H1 (cell line): ENCODE measurements around the gene SLC22A3. TPM values are rescaled to one million over a fixed set of nuclear protein-coding genes. Genes with fewer than 3 reads are reported as not detected.

Experiments
- CTCF ChIA-PET: fragments of 300-600 bp; sonication (Branson Sonifier 250); formaldehyde crosslinking; loops from one replicate; lab custom pipeline; 2021; ENCODE audit not compliant: partially characterized antibody; lab: Charles Lee
- POLR2A ChIA-PET: fragments of 300-600 bp; sonication (Branson Sonifier 250); formaldehyde crosslinking; loops from one replicate; lab custom pipeline; 2021; ENCODE audit warnings: inconsistent platforms; ENCODE audit not compliant: partially characterized antibody; lab: Charles Lee
- DNase-seq, 2 experiments: peaks; one replicate each; pipeline versions ENCODE4 v3.0.0 to v3.0.0-alpha.2; 2010 to 2022; ENCODE audit warnings: low spot score in 2 of 2, low read depth in 1 of 2, mixed read lengths in 1 of 2
- FAIRE-seq: peaks from 2 replicates; lab custom pipeline; 2011; peaks lifted over from hg19 to GRCh38; lab: Jason Lieb, UNC
- H2AFZ ChIP-seq: 2 replicates; pipeline ENCODE4 v1.8.1; 2012; ENCODE audit warnings: low read length, inconsistent platforms
- H2AK5ac ChIP-seq: 2 replicates; pipeline ENCODE4 v1.6.1; 2013; ENCODE audit warnings: low read depth, low read length
- H2BK120ac ChIP-seq: replicated peaks from 2 replicates; pipeline ENCODE3; 2013; ENCODE audit warnings: low read depth, low read length, inconsistent platforms
- H2BK12ac ChIP-seq: 2 replicates; pipeline ENCODE4 v1.6.1; 2013; ENCODE audit warnings: low read depth, low read length
- H2BK15ac ChIP-seq: 2 replicates; pipeline ENCODE4 v1.6.1; 2013; ENCODE audit warnings: low read length
- H2BK20ac ChIP-seq: 2 replicates; pipeline ENCODE4 v1.6.1; 2013; ENCODE audit warnings: low read length
- H2BK5ac ChIP-seq: 2 replicates; pipeline ENCODE4 v1.6.1; 2013; ENCODE audit warnings: low read depth, low read length
- H3K14ac ChIP-seq: 2 replicates; pipeline ENCODE4 v1.6.1; 2013; ENCODE audit warnings: inconsistent platforms; ENCODE audit not compliant: insufficient read length
- H3K18ac ChIP-seq: 2 replicates; pipeline ENCODE4 v1.6.1; 2013; ENCODE audit warnings: low read length; ENCODE audit errors: extremely low read depth
- H3K23ac ChIP-seq: 2 replicates; pipeline ENCODE4 v1.6.1; 2013; ENCODE audit warnings: inconsistent platforms; ENCODE audit not compliant: insufficient read length
- H3K23me2 ChIP-seq: 2 replicates; pipeline ENCODE4 v1.6.1; 2013; ENCODE audit warnings: low read depth, low read length
- H3K27ac ChIP-seq: 2 replicates; pipeline ENCODE4 v1.6.1; 2011; ENCODE audit warnings: low read depth, low read length, inconsistent platforms
- H3K27me3 ChIP-seq, 4 experiments: replicated peaks in 1 of 4; 1 replicate in 1 of 4; 2 replicates in 3 of 4; pipeline versions ENCODE4 v1.6.1 to v1.8.1; 2011 to 2013; ENCODE audit warnings: low read length in 3 of 4, mild to moderate bottlenecking in 3 of 4, inconsistent platforms in 2 of 4, mixed read lengths in 2 of 4, moderate library complexity in 1 of 4; ENCODE audit not compliant: control insufficient read depth in 3 of 4, insufficient read depth in 3 of 4; ENCODE audit errors: extremely low read depth in 1 of 4
- H3K36me3 ChIP-seq, 4 experiments: 2 replicates each; pipeline versions ENCODE4 v1.6.1 to v1.8.1; 2011 to 2013; ENCODE audit warnings: mild to moderate bottlenecking in 4 of 4, low read length in 3 of 4, moderate library complexity in 2 of 4, control low read depth in 1 of 4, inconsistent platforms in 1 of 4; ENCODE audit not compliant: insufficient read depth in 4 of 4, control insufficient read depth in 2 of 4
- H3K4ac ChIP-seq: replicated peaks from 2 replicates; pipeline ENCODE3; 2013; ENCODE audit warnings: low read length, low read depth, mixed read lengths, inconsistent platforms; ENCODE audit not compliant: insufficient read length
- H3K4me1 ChIP-seq, 4 experiments: replicated peaks in 1 of 4; 1 replicate in 1 of 4; 2 replicates in 3 of 4; pipeline versions ENCODE4 v1.6.1 to v1.8.1; 2011 to 2013; ENCODE audit warnings: low read length in 3 of 4, inconsistent platforms in 2 of 4, mixed read lengths in 1 of 4; ENCODE audit not compliant: insufficient read depth in 4 of 4, control insufficient read depth in 3 of 4
- H3K4me2 ChIP-seq, 2 experiments: 2 replicates each; pipeline versions ENCODE4 v1.6.1 to v1.8.1; 2011 to 2013; ENCODE audit warnings: low read depth in 2 of 2, low read length in 2 of 2, control low read depth in 1 of 2, inconsistent platforms in 1 of 2, mild to moderate bottlenecking in 1 of 2; ENCODE audit not compliant: insufficient read depth in 1 of 2
- H3K4me3 ChIP-seq, 4 experiments: fragments of 200-600, 300-600 bp in 1 of 4; sonication (generic), shearing (Covaris generic), sonication (Bioruptor Twin) in 1 of 4; 2 replicates each; pipeline versions ENCODE4 v1.5.1 to v1.8.1; 2011 to 2016; ENCODE audit warnings: low read length in 4 of 4, low read depth in 3 of 4, control low read depth in 2 of 4, inconsistent platforms in 2 of 4, mild to moderate bottlenecking in 2 of 4, mixed read lengths in 1 of 4, moderate library complexity in 1 of 4; ENCODE audit not compliant: insufficient read depth in 2 of 4; ENCODE audit errors: extremely low read depth in 1 of 4
- H3K56ac ChIP-seq: replicated peaks from 2 replicates; pipeline ENCODE3; 2013; ENCODE audit warnings: low read depth, mild to moderate bottlenecking, mixed read lengths, low read length, inconsistent platforms; ENCODE audit not compliant: insufficient read length
- H3K79me1 ChIP-seq: 2 replicates; pipeline ENCODE4 v1.6.1; 2013; ENCODE audit warnings: low read depth, low read length, control low read depth
- H3K79me2 ChIP-seq, 2 experiments: 2 replicates each; pipeline versions ENCODE4 v1.6.1 to v1.8.1; 2012 to 2013; ENCODE audit warnings: low read length in 2 of 2, mild to moderate bottlenecking in 2 of 2, inconsistent platforms in 1 of 2; ENCODE audit not compliant: insufficient read depth in 2 of 2, control insufficient read depth in 1 of 2
- H3K9ac ChIP-seq, 4 experiments: replicated peaks in 1 of 4; 1 replicate in 1 of 4; 2 replicates in 3 of 4; pipeline versions ENCODE4 v1.6.1 to v1.8.1; 2011 to 2013; ENCODE audit warnings: low read depth in 3 of 4, low read length in 3 of 4, control low read depth in 2 of 4, mild to moderate bottlenecking in 2 of 4, moderate library complexity in 2 of 4, inconsistent platforms in 1 of 4; ENCODE audit errors: extremely low read depth in 1 of 4
- H3K9me3 ChIP-seq, 2 experiments: 2 replicates each; pipeline versions ENCODE4 v1.6.1 to v1.8.1; 2012 to 2013; ENCODE audit warnings: mild to moderate bottlenecking in 2 of 2, moderate library complexity in 2 of 2, control low read depth in 1 of 2, inconsistent platforms in 1 of 2, low read depth in 1 of 2, low read length in 1 of 2, mixed read lengths in 1 of 2; ENCODE audit not compliant: insufficient read depth in 2 of 2
- H4K20me1 ChIP-seq, 2 experiments: replicated peaks in 1 of 2; 2 replicates each; pipeline versions ENCODE3 to v1.8.1; 2011 to 2013; ENCODE audit warnings: inconsistent platforms in 2 of 2, low read length in 2 of 2, mild to moderate bottlenecking in 1 of 2; ENCODE audit not compliant: insufficient read depth in 2 of 2, control insufficient read depth in 1 of 2
- H4K5ac ChIP-seq: 2 replicates; pipeline ENCODE4 v1.6.1; 2013; ENCODE audit warnings: low read length, low read depth, mixed read lengths, inconsistent platforms; ENCODE audit not compliant: insufficient read length
- H4K8ac ChIP-seq: 2 replicates; pipeline ENCODE4 v1.8.0; 2013; ENCODE audit warnings: mild to moderate bottlenecking, moderate library complexity, low read length, inconsistent platforms; ENCODE audit not compliant: insufficient read depth; ENCODE audit errors: extremely low read depth
- H4K91ac ChIP-seq: replicated peaks from 2 replicates; pipeline ENCODE3; 2013; ENCODE audit warnings: low read length, mixed read lengths, inconsistent platforms; ENCODE audit not compliant: insufficient read length
- BCL11A ChIP-seq, 2 experiments: IDR thresholded peaks; one replicate each; pipeline ENCODE4 v1.6.1; 2011; ENCODE audit warnings: low read depth in 2 of 2, low read length in 2 of 2, mild to moderate bottlenecking in 2 of 2
- CBX5 ChIP-seq: fragments of 300-800, 300-1000 bp; sonication (generic); IDR thresholded peaks from 2 replicates; pipeline ENCODE4 v1.7.1; 2016; ENCODE audit warnings: antibody characterized with exemption, low read length, low read depth
- EGR1 ChIP-seq: IDR thresholded peaks from 2 replicates; pipeline ENCODE4 v1.6.1; 2011; ENCODE audit warnings: low read depth, low read length, borderline replicate concordance
- FOSL1 ChIP-seq: IDR thresholded peaks from 2 replicates; pipeline ENCODE4 v1.6.1; 2011; ENCODE audit warnings: mild to moderate bottlenecking, low read depth, low read length, moderate library complexity; ENCODE audit not compliant: insufficient read depth
- KDM1A ChIP-seq: fragments of 200-600, 300-600 bp; sonication (generic); IDR thresholded peaks from 2 replicates; pipeline ENCODE4 v1.7.1; 2016; ENCODE audit warnings: mild to moderate bottlenecking, low read length, borderline replicate concordance
- KDM5A ChIP-seq: fragments of 200-600 bp; IDR thresholded peaks from 2 replicates; pipeline ENCODE4 v1.7.1; 2012; ENCODE audit warnings: mild to moderate bottlenecking, low read length, inconsistent platforms, mixed read lengths
- NANOG ChIP-seq: IDR thresholded peaks from 2 replicates; pipeline ENCODE4 v1.6.1; 2011; ENCODE audit warnings: low read length, low read depth, mild to moderate bottlenecking, inconsistent platforms; ENCODE audit not compliant: insufficient read depth, poor library complexity, severe bottlenecking
- POLR2A ChIP-seq, 2 experiments: IDR thresholded peaks; 1 replicate in 1 of 2; 2 replicates in 1 of 2; pipeline ENCODE4 v1.6.1; 2011; ENCODE audit warnings: low read depth in 2 of 2, low read length in 2 of 2, mild to moderate bottlenecking in 2 of 2; ENCODE audit errors: control extremely low read depth in 1 of 2
- RAD21 ChIP-seq, 2 experiments: IDR thresholded peaks in 1 of 2; conservative IDR thresholded peaks in 1 of 2; 2 replicates each; pipeline ENCODE4 v1.6.1; 2011; ENCODE audit warnings: low read depth in 2 of 2, low read length in 2 of 2, improper control_type of control experiment in 1 of 2, inconsistent platforms in 1 of 2, mild to moderate bottlenecking in 1 of 2, moderate library complexity in 1 of 2
- RBBP5 ChIP-seq: IDR thresholded peaks from 2 replicates; pipeline ENCODE4 v1.7.1; 2012; ENCODE audit warnings: low read depth, mild to moderate bottlenecking, inconsistent platforms, low read length, moderate library complexity, borderline replicate concordance
- SIRT6 ChIP-seq: IDR thresholded peaks from one replicate; pipeline ENCODE4 v1.7.1; 2012; ENCODE audit warnings: low read length, inconsistent platforms
- TAF1 ChIP-seq: IDR thresholded peaks from 2 replicates; pipeline ENCODE4 v1.6.1; 2011; ENCODE audit warnings: mild to moderate bottlenecking, low read depth, low read length
- YY1 ChIP-seq: IDR thresholded peaks from 2 replicates; pipeline ENCODE4 v1.6.1; 2011; ENCODE audit warnings: low read depth, mild to moderate bottlenecking, low read length
- WGBS, 2 experiments: shearing (Covaris generic) in 1 of 2; methylation state at CpG; one replicate each; pipeline versions ENCODE4 v1.1.6 to v1.1.7; 2013 to 2015; ENCODE audit warnings: low lambda C conversion rate in 2 of 2, mixed read lengths in 2 of 2, inconsistent platforms in 1 of 2, low coverage in 1 of 2, missing lambda C conversion rate in 1 of 2; ENCODE audit not compliant: insufficient replicate concordance in 2 of 2, insufficient coverage in 1 of 2, insufficient read length in 1 of 2; ENCODE audit errors: extremely low coverage in 1 of 2, missing lambda C conversion rate in 1 of 2; 5-methylcytosine and 5-hydroxymethylcytosine counted together
- polyA plus RNA-seq, 7 experiments: library from polyadenylated mRNA; depleted of rRNA in 3 of 7; stranded (reverse) in 5 of 7; unstranded in 2 of 7; fragments of >200 nt in 5 of 7; fragments of 200-250 nt in 2 of 7; gene quantifications; 1 replicate in 5 of 7; 2 replicates in 1 of 7; 4 replicates in 1 of 7; pipeline versions ENCODE4 v1.2.1 to v1.2.3, GENCODE V29; 2011 to 2013; ENCODE audit warnings: missing spikeins in 2 of 7, mixed read lengths in 2 of 7
- total RNA-seq: library from RNA; stranded (reverse); fragmentation: NEBNext Ultra II Directional; extraction: Animal tissue kit (Norgen Biotek cat#: 25700); gene quantifications from 2 replicates; pipeline ENCODE4 v1.2.1, GENCODE V29; 2021
- TF ChIP-seq, protein P1 (sequence below): IDR thresholded peaks from 2 replicates; pipeline ENCODE4 v1.6.1; 2012; ENCODE audit warnings: inconsistent platforms

Gene SLC22A3
- total and polyA plus RNA-seq, 2 of the 8 experiments (the other 6 are each of a cell fraction or from before 2014, with no cell fraction given) = 1.0 to 2.9 TPM

DNA sequence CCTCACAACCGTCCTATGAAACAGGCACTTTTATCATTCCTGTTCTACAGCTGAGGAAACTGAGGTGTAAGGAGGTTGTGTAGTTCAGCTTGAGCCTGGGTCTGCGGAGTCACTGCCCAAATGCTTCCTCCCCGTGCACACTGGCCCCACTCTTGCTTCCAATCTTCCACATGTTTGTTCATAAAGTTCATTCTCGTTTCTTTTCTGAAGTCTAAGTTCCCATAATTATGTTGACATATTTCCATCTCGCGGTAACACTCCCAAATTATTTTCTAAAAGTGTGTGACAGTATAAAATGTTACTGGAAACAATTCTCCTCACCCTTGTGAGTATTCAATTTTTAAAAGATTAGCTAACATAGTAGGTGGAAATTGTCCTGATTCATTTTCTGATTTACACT, 106.9 kb downstream of the SLC22A3 start:
- no peak overlapping the region for H2BK12ac ChIP-seq
- peaks cover 0 to 3% (median 0%) of the 10 kb centered on the region in 4 experiments; a peak in 2 of 7 replicates for H3K4me1 ChIP-seq
- no peak overlapping the region for H2BK120ac ChIP-seq
- no peak overlapping the region for H3K9ac ChIP-seq
- WGBS, 2 experiments = 89% methylated on average over 6 of the region's 6 CpGs; no CpG with 5 or more reads in 1 of the 2 experiments
- H3K18ac ChIP-seq = no peak overlapping the region
- no peak overlapping the region for H3K14ac ChIP-seq
- no peak overlapping the region for H3K56ac ChIP-seq
- H2AFZ ChIP-seq = no peak overlapping the region; the same call in 1 of the 2 replicates
- H3K79me2 ChIP-seq = no peaks in the 10 kb centered on the region
- H3K27ac ChIP-seq = no peak overlapping the region
- DNase-seq (no peak), FAIRE-seq (no peak)
- H4K8ac ChIP-seq = no peak overlapping the region
- no peak overlapping the region for H2AK5ac ChIP-seq
- H2BK20ac ChIP-seq = no peak overlapping the region
- no peak overlapping the region for H3K4me3 ChIP-seq
- H3K4ac ChIP-seq = no peak overlapping the region
- H3K23me2 ChIP-seq = peaks cover 5% of the 10 kb centered on the region; the same call in 1 of the 2 replicates
- H3K27me3 ChIP-seq = no peaks in the 10 kb centered on the region
- ChIA-PET CTCF (interaction anchor here (0.6 to 4.2 kb wide), 71 partner anchors 9 to 604 kb away, joined by 3 to 40 read pairs (median 4); no protein-coding TSS in a partner anchor), POLR2A (interaction anchor here (1.0 kb wide), 1 partner anchor 383 kb away, joined by 3 read pairs; no protein-coding TSS in a partner anchor)
- H4K5ac ChIP-seq = no peak overlapping the region
- no peak overlapping the region for H2BK15ac ChIP-seq
- H3K23ac ChIP-seq = no peak overlapping the region
- no peak overlapping the region for H3K4me2 ChIP-seq
- H3K36me3 ChIP-seq = no peaks in the 10 kb centered on the region
- peaks cover 0 to 3% of the 10 kb centered on the region in 2 experiments for H4K20me1 ChIP-seq
- H3K9me3 ChIP-seq = no peaks in the 10 kb centered on the region
- no peak overlapping the region for H2BK5ac ChIP-seq
- no peak overlapping the region for H4K91ac ChIP-seq
- no peaks in the 10 kb centered on the region for H3K79me1 ChIP-seq
- TF ChIP-seq CBX5 = no peak
- no peak for TF ChIP-seq NANOG
- TF ChIP-seq YY1 = no peak
- TF ChIP-seq RAD21 (IDR thresholded peaks at IDR 0.05 in 1 of 2, conservative IDR thresholded peaks at IDR 0.05 in 1 of 2; ENCODE audit: low read depth in 2 of 2, low read length in 2 of 2) = no peak
- no peak for TF ChIP-seq RBBP5
- TF ChIP-seq, protein P1, sequence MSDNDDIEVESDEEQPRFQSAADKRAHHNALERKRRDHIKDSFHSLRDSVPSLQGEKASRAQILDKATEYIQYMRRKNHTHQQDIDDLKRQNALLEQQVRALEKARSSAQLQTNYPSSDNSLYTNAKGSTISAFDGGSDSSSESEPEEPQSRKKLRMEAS = no peak
- no peak for TF ChIP-seq POLR2A (IDR thresholded peaks at IDR 0.05; ENCODE audit: control extremely low read depth in 1 of 2, low read depth in 2 of 2, low read length in 2 of 2)
- no peak for TF ChIP-seq KDM5A
- no peak for TF ChIP-seq TAF1
- TF ChIP-seq SIRT6 = no peak
- no peak for TF ChIP-seq EGR1
- TF ChIP-seq FOSL1 = no peak
- no peak for TF ChIP-seq BCL11A (IDR thresholded peaks at IDR 0.05; ENCODE audit: low read depth in 2 of 2, low read length in 2 of 2)
- TF ChIP-seq KDM1A = no peak
